ENCODE data around the gene SLC45A1. TPM values are rescaled to one million over a fixed set of nuclear protein-coding genes. Genes with fewer than 3 reads are reported as not detected.
A peak's percentile ranks its signal among the peaks of the same experiment; 100 is the strongest.

Gene SLC45A1
- total RNA-seq, 4 donors from 2014 or later: 5.8 to 9.8 (median 6.7) TPM

- no peak overlapping the region for H3K4me3 ChIP-seq
- TF ChIP-seq POLR2A (IDR thresholded peaks at IDR 0.05) (no peak), EP300 (IDR thresholded peaks at IDR 0.05) (no peak), CTCF (IDR thresholded peaks at IDR 0.05) (no peak), POLR2AphosphoS5 (IDR thresholded peaks at IDR 0.05) (peak; percentile 50)
- no peaks in the 10 kb centered on the region for H3K27me3 ChIP-seq
- peaks cover 35 to 99% (median 64%) of the 10 kb centered on the region in 3 donors for H3K4me1 ChIP-seq
- H3K9me3 ChIP-seq: no peaks in the 10 kb centered on the region
- peak; percentile 34 for ATAC-seq
- 5 to 12% methylated on average over 4 to 5 of the region's 5 CpGs for WGBS, 2 donors (ENCODE audit: low coverage in 1 of 2)
- H3K36me3 ChIP-seq: peaks cover 0 to under 1% of the 10 kb centered on the region in 2 donors
- peak overlapping the region; percentile 89 to 94 (median 92) for H3K27ac ChIP-seq
Measured at GRCh38 chr1:8370905-8371315, 53.0 kb downstream of the SLC45A1 start.

GRCh38 chr1:8371372-8371991, 53.6 kb downstream of the SLC45A1 start:
- 56 to 58% methylated on average over 5 to 9 of the region's 9 CpGs for WGBS, 2 donors (ENCODE audit: low coverage in 1 of 2)
- Histone ChIP-seq H3K4me3 (no peak overlapping the region), H3K9me3 (no peaks in the 10 kb centered on the region), H3K4me1 (peaks cover 35 to 99% (median 66%) of the 10 kb centered on the region in 3 donors), H3K27me3 (no peaks in the 10 kb centered on the region), H3K27ac (peak overlapping the region; percentile 89 to 94 (median 92)), H3K36me3 (no peaks in the 10 kb centered on the region)
- no peak for ATAC-seq
- no peak for TF ChIP-seq POLR2A (IDR thresholded peaks at IDR 0.05)
- TF ChIP-seq POLR2AphosphoS5 (IDR thresholded peaks at IDR 0.05): no peak
- TF ChIP-seq EP300 (IDR thresholded peaks at IDR 0.05): no peak
- no peak for TF ChIP-seq CTCF (IDR thresholded peaks at IDR 0.05)

- ATAC-seq: no peak
- Histone ChIP-seq H3K36me3 (no peaks in the 10 kb centered on the region), H3K4me1 (peaks cover 32 to 99% (median 68%) of the 10 kb centered on the region in 3 donors), H3K9me3 (no peaks in the 10 kb centered on the region), H3K4me3 (peak overlapping the region in 1 of 2 donors; percentile 23), H3K27me3 (no peaks in the 10 kb centered on the region), H3K27ac (peak overlapping the region; percentile 89 to 94 (median 92))
- no peak for TF ChIP-seq POLR2A (IDR thresholded peaks at IDR 0.05)
- no peak for TF ChIP-seq POLR2AphosphoS5 (IDR thresholded peaks at IDR 0.05)
- TF ChIP-seq EP300 (IDR thresholded peaks at IDR 0.05): no peak
- TF ChIP-seq CTCF (IDR thresholded peaks at IDR 0.05): no peak
- WGBS, 2 donors (ENCODE audit: low coverage in 1 of 2): 22 to 37% methylated on average over 3 of the region's 3 CpGs
Measured at GRCh38 chr1:8373125-8373524, 55.2 kb downstream of the SLC45A1 start.

- Histone ChIP-seq H3K27ac (peak overlapping the region; percentile 89 to 94 (median 92)), H3K36me3 (no peaks in the 10 kb centered on the region), H3K9me3 (no peaks in the 10 kb centered on the region), H3K27me3 (no peaks in the 10 kb centered on the region), H3K4me3 (peak overlapping the region in 1 of 2 donors; percentile 23), H3K4me1 (peaks cover 32 to 99% (median 70%) of the 10 kb centered on the region in 3 donors)
- TF ChIP-seq EP300 (IDR thresholded peaks at IDR 0.05) (no peak), POLR2AphosphoS5 (IDR thresholded peaks at IDR 0.05) (peak; percentile 99), CTCF (IDR thresholded peaks at IDR 0.05) (no peak), POLR2A (IDR thresholded peaks at IDR 0.05) (peak; percentile 67 to 68)
- 0 to 11% methylated on average over 8 to 15 of the region's 19 CpGs for WGBS, 2 donors (ENCODE audit: low coverage in 1 of 2)
- ATAC-seq: peak; percentile 86
Measured at GRCh38 chr1:8373581-8374241, 55.8 kb downstream of the SLC45A1 start.

Data from gastroesophageal sphincter (tissue), 4 donors.